Thoracic aorta (tissue), 2 donors: ENCODE data around the gene NDST4. TPM values are rescaled to one million over a fixed set of nuclear protein-coding genes. Genes with fewer than 3 reads are reported as not detected.

ENCODE experiments used
- ATAC-seq: fragments of 150-250 bp; one replicate; pipeline ENCODE4 v1.8.0; 2017; ENCODE audit warnings: low read depth; ENCODE audit not compliant: insufficient number of reproducible peaks, low FRiP score
- DNase-seq: peaks from one replicate; pipeline ENCODE4 v3.0.0-alpha.2; 2020; ENCODE audit warnings: low spot score
- H3K27ac ChIP-seq, 2 donors: fragments of 200-600 bp; sonication (generic); 1 replicate in 1 of 2; 2 replicates in 1 of 2; pipeline ENCODE4 v1.5.1; 2016; ENCODE audit warnings: mild to moderate bottlenecking in 2 of 2, moderate library complexity in 2 of 2
- H3K27me3 ChIP-seq: fragments of 200-600 bp; sonication (generic); replicated peaks from 2 replicates; pipeline ENCODE4 v1.6.0; 2016; ENCODE audit warnings: mild to moderate bottlenecking; ENCODE audit not compliant: insufficient read depth
- H3K36me3 ChIP-seq: fragments of 200-600 bp; sonication (generic); one replicate; pipeline ENCODE4 v1.5.1; 2016
- H3K4me1 ChIP-seq, 2 donors: fragments of 200-600 bp; sonication (generic); 1 replicate in 1 of 2; 2 replicates in 1 of 2; pipeline versions ENCODE4 v1.5.1 to v1.6.0; 2016; ENCODE audit warnings: low read depth in 2 of 2, mild to moderate bottlenecking in 1 of 2; ENCODE audit not compliant: control insufficient read depth in 1 of 2
- H3K4me3 ChIP-seq: fragments of 200-600 bp; sonication (generic); 2 replicates; pipeline ENCODE4 v1.5.1; 2016; ENCODE audit warnings: mild to moderate bottlenecking
- H3K9me3 ChIP-seq: fragments of 200-600 bp; sonication (generic); 2 replicates; pipeline ENCODE4 v1.5.1; 2016
- total RNA-seq, 2 donors: library from RNA; depleted of rRNA; stranded (reverse); fragments of >200 nt; gene quantifications; one replicate each; pipeline versions ENCODE4 v1.1.0 to v1.2.3, GENCODE V29; 2016
- TF ChIP-seq, protein P1 (sequence below): fragments of 200-600 bp; sonication (generic); IDR thresholded peaks from one replicate; pipeline ENCODE4 v1.5.1; 2019; ENCODE audit warnings: antibody characterized with exemption

NDST4 gene
- total RNA-seq, 2 donors from 2014 or later = not detected

DNA sequence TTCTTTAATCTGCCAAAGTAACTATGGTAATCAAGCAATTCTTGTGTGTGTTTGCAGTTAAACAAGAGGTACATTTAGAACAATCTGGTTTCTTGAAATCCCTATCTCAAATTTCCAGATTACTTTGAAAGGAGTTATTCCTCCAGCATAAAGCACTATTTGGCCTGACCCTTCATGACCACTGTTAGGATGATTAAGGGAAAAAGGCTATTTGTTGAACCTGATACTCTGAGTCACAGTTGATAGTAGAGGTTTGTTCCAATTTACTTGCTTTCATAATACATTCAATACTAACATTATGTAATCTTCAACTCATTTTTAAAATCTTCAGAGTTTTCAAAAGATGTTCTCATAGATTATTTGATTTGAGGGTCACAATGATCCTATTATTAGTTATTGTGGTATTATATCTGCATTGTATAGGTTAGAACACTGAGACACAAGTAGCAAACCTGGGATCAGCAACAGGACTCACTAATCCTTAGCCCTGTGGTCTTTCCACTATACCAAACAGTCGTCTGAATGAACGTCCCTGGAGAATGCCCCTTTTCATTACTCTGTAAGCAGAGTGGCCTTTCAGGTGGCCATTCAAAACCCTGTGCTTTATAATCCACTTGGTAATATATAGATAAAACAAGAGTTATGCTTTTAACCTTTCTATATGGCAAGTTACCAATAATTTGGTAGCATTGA, 8.1 kb upstream of the NDST4 start:
- DNase-seq = no peak
- no peaks in the 10 kb centered on the region for H3K36me3 ChIP-seq
- no peaks in the 10 kb centered on the region for H3K9me3 ChIP-seq
- TF ChIP-seq, protein P1, sequence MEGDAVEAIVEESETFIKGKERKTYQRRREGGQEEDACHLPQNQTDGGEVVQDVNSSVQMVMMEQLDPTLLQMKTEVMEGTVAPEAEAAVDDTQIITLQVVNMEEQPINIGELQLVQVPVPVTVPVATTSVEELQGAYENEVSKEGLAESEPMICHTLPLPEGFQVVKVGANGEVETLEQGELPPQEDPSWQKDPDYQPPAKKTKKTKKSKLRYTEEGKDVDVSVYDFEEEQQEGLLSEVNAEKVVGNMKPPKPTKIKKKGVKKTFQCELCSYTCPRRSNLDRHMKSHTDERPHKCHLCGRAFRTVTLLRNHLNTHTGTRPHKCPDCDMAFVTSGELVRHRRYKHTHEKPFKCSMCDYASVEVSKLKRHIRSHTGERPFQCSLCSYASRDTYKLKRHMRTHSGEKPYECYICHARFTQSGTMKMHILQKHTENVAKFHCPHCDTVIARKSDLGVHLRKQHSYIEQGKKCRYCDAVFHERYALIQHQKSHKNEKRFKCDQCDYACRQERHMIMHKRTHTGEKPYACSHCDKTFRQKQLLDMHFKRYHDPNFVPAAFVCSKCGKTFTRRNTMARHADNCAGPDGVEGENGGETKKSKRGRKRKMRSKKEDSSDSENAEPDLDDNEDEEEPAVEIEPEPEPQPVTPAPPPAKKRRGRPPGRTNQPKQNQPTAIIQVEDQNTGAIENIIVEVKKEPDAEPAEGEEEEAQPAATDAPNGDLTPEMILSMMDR = no peak
- H3K4me3 ChIP-seq = no peak overlapping the region
- H3K27me3 ChIP-seq = no peaks in the 10 kb centered on the region
- no peaks in the 10 kb centered on the region for H3K4me1 ChIP-seq
- ATAC-seq = no peak
- H3K27ac ChIP-seq = no peak overlapping the region

DNA sequence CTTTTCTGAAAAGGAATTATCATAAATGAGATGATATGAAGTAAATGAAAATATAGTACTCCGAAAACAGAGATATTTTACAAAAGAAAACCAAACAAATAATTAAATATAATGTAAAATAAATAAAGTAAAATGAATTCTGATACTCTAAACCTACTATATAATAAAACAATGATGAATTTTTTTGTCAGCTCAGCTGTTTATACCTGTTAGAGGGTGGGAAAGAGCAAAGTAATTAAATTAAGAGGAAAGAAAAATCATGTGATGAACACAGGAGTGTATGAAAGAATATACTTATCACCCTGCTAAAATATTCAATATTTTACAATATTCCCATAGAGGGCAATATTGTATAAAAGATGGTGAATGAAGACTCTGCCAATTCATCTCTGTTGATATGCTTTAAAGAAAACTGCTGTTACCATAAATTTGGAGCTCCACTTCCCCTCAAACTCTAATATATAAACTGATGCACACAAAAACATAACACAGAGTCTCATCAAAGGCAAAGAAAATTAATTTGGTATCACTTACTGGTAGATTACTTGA, 6.5 kb upstream of the NDST4 start:
- TF ChIP-seq, protein P1 = no peak

DNA sequence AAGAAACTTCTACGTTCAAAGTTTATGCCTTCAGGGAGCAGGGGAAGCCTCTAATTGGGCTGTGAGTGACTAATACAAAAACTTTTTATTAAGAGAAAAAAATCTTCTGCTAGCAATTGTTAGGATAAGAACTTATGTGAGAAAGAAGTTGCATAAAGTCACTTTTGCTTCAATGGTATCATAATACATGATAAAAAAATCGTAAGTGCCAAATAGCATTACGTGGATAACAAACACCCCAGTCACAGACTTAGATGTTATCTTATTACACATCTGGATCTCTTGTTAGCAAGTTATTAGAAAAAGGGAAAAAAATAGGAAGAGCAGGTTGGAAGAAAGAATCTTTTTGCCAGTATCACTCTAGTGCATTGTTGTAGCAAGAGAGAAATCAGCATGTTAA, 4.2 kb upstream of the NDST4 start:
- H3K4me1 ChIP-seq = no peaks in the 10 kb centered on the region
- H3K9me3 ChIP-seq = no peaks in the 10 kb centered on the region
- no peak overlapping the region for H3K27ac ChIP-seq
- no peaks in the 10 kb centered on the region for H3K27me3 ChIP-seq
- ATAC-seq (no peak), DNase-seq (no peak)
- no peaks in the 10 kb centered on the region for H3K36me3 ChIP-seq
- no peak overlapping the region for H3K4me3 ChIP-seq
- TF ChIP-seq, protein P1 = no peak

More for the DNA sequence above, 6.5 kb upstream of the NDST4 start:
- Histone ChIP-seq H3K9me3 (no peaks in the 10 kb centered on the region), H3K4me3 (no peak overlapping the region), H3K27me3 (no peaks in the 10 kb centered on the region), H3K4me1 (no peaks in the 10 kb centered on the region), H3K36me3 (no peaks in the 10 kb centered on the region), H3K27ac (no peak overlapping the region)
- DNase-seq (no peak), ATAC-seq (no peak)

DNA sequence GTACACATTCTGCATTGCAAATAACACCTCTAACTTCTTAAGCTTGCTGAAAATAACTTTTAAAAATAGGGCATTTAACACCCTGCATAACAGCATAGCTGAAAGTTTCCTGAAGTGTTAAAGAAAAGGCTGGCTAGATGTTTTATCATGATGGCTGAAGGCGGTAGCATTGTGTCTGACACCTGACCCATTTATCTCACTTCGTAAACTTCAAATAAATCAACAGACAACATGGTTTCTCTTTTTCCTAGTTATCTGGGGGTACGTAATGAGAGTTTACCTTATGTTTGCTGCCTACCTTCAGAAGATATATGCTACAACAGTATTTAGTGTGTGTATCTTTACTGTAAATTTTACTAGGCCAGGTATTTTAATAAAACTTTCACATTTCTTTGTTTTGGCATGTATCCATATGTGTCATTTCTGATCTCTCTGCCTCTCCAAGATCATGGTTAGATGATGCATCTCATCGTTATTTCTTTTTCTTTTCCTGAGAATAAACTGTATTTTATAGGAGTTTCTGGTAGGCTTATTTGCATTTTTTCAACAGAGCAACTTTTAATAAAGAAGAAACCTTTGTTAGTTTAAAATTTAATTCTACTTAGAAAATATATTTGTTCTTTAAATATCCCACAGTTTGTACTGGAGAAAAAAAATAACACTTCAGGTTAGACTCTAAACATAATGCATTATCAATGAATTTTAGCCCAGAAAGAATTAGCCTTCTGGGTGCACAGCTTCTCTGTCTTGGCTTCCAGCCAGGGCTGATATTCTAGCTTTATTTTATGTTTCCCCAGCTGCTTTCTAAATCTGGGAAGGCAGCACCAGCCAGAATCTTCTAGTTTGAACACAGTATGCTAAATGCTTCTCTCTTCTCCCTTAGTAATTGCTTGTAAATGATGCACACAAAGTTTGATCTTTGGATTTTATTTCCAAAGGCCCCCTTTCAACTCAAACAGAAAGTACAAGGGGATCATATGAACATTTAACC, 2.9 kb downstream of the NDST4 start:
- TF ChIP-seq, protein P1 = no peak
- H3K27ac ChIP-seq = no peak overlapping the region
- H3K4me1 ChIP-seq = no peaks in the 10 kb centered on the region
- ATAC-seq (no peak), DNase-seq (no peak)
- no peaks in the 10 kb centered on the region for H3K36me3 ChIP-seq
- H3K9me3 ChIP-seq = no peaks in the 10 kb centered on the region
- no peak overlapping the region for H3K4me3 ChIP-seq
- no peaks in the 10 kb centered on the region for H3K27me3 ChIP-seq

DNA sequence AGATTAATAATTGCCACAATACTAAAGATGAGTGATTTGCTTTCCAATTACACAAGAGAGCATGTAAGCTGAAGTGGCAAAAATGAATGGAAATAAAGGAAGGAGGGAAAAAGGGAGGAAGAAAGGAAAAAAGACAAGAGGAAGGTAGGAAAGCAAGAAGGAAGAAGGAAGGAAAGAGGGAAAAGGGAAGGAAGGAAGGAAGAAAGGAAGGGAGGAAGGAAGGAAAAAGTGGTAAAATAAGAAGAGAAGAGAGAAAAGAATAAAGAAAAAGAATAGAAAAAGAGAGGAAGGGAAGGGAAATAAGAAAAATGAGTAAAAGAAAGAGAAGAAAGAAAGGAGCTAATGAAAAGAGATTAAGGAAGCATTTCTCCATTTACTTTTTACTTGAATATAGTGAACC, 4.6 kb downstream of the NDST4 start:
- H3K4me3 ChIP-seq = no peak overlapping the region

More for the DNA sequence above, 4.6 kb downstream of the NDST4 start:
- Histone ChIP-seq H3K27me3 (no peaks in the 10 kb centered on the region), H3K36me3 (no peaks in the 10 kb centered on the region), H3K4me1 (no peaks in the 10 kb centered on the region), H3K9me3 (no peaks in the 10 kb centered on the region), H3K27ac (no peak overlapping the region)
- ATAC-seq (no peak), DNase-seq (no peak)
- TF ChIP-seq, protein P1 = no peak
